Right lung (tissue), 10 donors: ENCODE measurements around the gene ZC3H14. TPM values are rescaled to one million over a fixed set of nuclear protein-coding genes. Genes with fewer than 3 reads are reported as not detected.
A peak's percentile ranks its signal among the peaks of the same experiment; 100 is the strongest.
"Not testable (repeated sequence)": the region's sequence is repeated elsewhere in the genome, so short reads cannot be mapped to it uniquely, and the experiment has no call there.

Experiments
- DNase-seq, 2 donors: peaks; one replicate each; pipeline ENCODE4 v3.0.0-alpha.2; 2013
- long read RNA-seq, 8 donors: transcript quantifications; one replicate each; lab custom pipeline, GENCODE V29; 2026
- polyA plus RNA-seq, 5 donors: library from polyadenylated mRNA; unstranded; fragments of 120-200 nt; gene quantifications; one replicate each; pipeline versions ENCODE4 v1.2.1 to v1.2.3, GENCODE V29; 2013; ENCODE audit warnings: inconsistent platforms in 1 of 5, low replicate concordance in 1 of 5; ENCODE audit not compliant: insufficient read length in 5 of 5, insufficient read depth in 1 of 5

Gene ZC3H14, protein sequence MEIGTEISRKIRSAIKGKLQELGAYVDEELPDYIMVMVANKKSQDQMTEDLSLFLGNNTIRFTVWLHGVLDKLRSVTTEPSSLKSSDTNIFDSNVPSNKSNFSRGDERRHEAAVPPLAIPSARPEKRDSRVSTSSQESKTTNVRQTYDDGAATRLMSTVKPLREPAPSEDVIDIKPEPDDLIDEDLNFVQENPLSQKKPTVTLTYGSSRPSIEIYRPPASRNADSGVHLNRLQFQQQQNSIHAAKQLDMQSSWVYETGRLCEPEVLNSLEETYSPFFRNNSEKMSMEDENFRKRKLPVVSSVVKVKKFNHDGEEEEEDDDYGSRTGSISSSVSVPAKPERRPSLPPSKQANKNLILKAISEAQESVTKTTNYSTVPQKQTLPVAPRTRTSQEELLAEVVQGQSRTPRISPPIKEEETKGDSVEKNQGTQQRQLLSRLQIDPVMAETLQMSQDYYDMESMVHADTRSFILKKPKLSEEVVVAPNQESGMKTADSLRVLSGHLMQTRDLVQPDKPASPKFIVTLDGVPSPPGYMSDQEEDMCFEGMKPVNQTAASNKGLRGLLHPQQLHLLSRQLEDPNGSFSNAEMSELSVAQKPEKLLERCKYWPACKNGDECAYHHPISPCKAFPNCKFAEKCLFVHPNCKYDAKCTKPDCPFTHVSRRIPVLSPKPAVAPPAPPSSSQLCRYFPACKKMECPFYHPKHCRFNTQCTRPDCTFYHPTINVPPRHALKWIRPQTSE
- polyA plus RNA-seq: 10 to 100 TPM; 59.0 to 87.6 (median 80.6) TPM
- long read RNA-seq, donor 1, transcript ZC3H14-221 (3 exons, 2,724 nt): major isoform, 6 of 19 reads
- long read RNA-seq, donor 1, partial matches to known transcripts: 10 of 19 reads
- long read RNA-seq, donor 1, other reads (novel, unspliced or antisense): 0 of 19 reads
- long read RNA-seq, donor 2, full-length matches to known transcripts: 4 of 4 reads
- long read RNA-seq, donor 2, partial matches to known transcripts: 0 of 4 reads
- long read RNA-seq, donor 2, other reads (novel, unspliced or antisense): 0 of 4 reads
- long read RNA-seq, donor 3, full-length matches to known transcripts: 4 of 4 reads
- long read RNA-seq, donor 3, partial matches to known transcripts: 0 of 4 reads
- long read RNA-seq, donor 3, other reads (novel, unspliced or antisense): 0 of 4 reads
- long read RNA-seq, donor 4, full-length matches to known transcripts: 6 of 6 reads
- long read RNA-seq, donor 4, partial matches to known transcripts: 0 of 6 reads
- long read RNA-seq, donor 4, other reads (novel, unspliced or antisense): 0 of 6 reads
- long read RNA-seq, donor 5, full-length matches to known transcripts: 6 of 6 reads
- long read RNA-seq, donor 5, partial matches to known transcripts: 0 of 6 reads
- long read RNA-seq, donor 5, other reads (novel, unspliced or antisense): 0 of 6 reads
- long read RNA-seq, donor 6, full-length matches to known transcripts: 4 of 39 reads
- long read RNA-seq, donor 6, partial matches to known transcripts: 35 of 39 reads
- long read RNA-seq, donor 6, other reads (novel, unspliced or antisense): 0 of 39 reads
- long read RNA-seq, donor 7, full-length matches to known transcripts: 10 of 10 reads
- long read RNA-seq, donor 7, partial matches to known transcripts: 0 of 10 reads
- long read RNA-seq, donor 7, other reads (novel, unspliced or antisense): 0 of 10 reads
- long read RNA-seq, donor 8: 0 reads

DNA sequence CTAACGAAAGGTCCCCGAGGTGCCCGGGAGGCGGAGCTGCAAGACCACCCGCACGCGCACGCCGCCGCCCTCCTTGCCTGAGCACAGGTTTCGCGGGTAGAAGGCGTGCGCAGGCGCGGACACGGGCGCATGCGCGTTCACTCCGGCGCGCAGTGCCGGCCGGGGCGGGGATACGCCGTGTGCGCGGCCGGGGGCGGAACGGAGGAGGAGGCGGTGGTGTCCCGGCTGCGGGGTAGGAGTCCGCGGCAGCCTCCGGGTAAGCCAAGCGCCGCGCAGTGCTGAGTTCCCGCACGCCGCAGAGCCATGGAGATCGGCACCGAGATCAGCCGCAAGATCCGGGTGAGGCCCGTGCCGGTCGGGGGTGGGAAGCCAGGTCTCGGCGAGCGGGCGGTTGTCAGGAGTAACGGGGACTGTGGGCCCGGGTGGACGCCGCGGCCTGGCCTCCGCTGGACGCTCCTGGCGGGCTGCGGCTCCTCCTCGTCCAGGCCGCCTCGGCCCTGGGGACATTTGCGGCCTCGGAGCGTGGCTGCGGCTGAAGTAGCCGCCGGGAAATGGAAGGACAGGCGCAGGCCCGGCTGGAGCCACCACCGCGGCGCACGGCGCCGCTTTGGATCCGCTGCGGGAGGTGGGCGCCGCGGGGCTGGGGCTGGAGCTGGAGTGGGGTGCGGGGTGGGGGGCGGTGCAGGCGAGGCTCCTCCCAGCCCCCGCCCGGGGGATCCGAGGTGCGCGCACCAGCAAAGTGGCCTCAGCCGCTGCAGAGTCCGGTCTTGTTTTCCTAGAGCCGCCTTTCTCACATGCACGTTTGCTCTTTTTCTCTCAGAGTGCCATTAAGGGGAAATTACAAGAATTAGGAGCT lies at the start of gene ZC3H14:
TSS of gene ZC3H14 (plus strand) at position 207 of the 856 bp plus-strand sequence. CDS start at position 304, 97 bp downstream.
- DNase-seq: peak; percentile 89 to 90

DNA sequence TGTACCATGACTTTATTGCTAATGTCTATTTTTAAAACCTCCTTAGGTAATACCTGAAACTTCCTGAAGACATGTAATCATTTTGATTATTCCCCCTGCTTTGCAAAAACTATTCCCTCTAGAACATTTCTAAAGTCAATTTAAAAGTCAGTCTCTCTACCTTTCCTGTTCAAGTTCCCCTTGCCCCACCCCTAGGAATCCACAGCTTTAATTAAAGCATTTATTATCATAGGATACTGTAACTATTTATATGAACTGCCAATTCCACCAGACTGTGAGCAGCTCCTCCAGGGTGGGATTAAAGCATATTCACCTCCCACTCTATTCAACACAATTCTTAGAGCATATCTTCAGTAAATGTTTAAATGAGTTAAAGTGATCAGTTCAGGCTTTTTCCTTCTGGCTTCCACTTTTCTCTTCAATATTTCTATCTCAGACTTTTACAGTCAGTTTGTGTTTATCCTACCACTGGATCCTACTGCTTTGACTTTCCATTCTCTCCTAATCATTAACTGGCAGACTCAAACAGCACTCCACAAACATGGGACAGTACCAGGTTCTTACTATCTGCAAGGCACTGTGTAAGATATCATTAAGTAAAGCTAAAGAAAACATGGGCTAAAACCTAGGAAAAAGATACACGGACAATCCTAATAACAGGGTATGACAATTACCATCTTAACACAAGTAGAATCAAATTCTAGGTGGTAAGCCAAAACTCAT lies 47.2 kb upstream of the ZC3H14 start:
- DNase-seq: no peak

GRCh38 chr14:88516861-88517357 lies 45.9 kb upstream of the ZC3H14 start:
- DNase-seq: no peak

DNA sequence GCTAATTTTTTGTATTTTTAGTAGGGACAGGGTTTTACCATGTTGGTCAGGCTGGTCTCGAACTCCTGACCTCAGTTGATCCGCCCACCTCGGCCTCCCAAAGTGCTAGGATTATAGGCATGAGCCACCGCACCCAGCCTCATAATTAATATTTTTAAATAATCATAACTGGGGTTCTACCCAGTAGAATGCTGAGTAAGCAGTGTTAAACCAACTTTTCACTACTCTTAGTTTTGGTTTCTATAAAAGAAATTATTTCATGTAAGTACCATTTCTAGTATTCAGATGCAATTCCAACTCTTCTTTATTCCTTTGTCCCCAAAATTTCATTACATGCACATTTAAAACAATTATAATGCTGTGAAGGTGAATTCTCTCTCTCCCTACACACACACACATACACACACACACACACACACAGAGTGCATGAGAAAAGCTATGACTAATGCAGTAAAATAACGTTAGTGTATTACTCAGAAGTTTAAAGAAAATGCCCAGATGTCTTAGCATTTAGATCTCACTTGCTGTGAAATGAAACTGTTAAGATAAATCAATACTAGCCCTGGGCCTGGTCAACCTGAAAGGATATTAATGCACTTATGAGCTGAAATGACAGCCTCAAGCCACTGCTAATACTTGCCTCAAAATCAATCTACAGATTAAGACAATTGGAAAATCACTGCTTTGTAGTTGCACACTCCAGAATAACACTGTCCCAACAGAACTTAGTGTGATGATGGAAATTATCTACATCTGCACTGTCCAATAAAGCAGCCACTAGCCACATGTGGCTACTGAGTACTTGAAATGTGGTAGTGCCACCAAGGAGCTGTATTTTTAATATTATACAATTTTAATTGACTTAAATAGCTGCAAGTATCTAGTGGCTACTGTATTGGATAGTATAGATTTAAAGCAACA lies 44.0 kb upstream of the ZC3H14 start:
- no peak for DNase-seq

- DNase-seq: no peak
These were observed 42.9 kb upstream of the ZC3H14 start for GRCh38 chr14:88519907-88520306.

GRCh38 chr14:88521818-88522217 lies 41.0 kb upstream of the ZC3H14 start:
- DNase-seq: no peak

DNA sequence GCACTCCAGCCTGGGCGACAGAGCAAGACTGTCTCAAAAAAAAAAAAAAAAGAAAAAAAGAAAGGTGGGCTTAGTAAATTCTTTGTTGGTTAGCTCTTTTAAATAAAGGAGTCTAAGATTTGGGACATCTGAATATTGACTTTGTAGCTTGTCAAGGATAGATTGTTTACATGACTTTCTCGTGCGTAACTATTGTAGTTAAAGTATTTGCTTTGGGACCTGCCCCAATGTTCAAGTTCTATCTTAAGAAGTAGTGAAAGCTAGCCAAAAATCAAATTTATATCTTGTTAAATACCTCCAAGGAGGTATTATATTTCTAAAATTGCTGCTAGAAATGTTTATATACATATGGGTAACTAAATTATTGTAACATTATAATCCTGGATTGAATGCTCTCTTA lies 40.4 kb upstream of the ZC3H14 start:
- no peak for DNase-seq

DNA sequence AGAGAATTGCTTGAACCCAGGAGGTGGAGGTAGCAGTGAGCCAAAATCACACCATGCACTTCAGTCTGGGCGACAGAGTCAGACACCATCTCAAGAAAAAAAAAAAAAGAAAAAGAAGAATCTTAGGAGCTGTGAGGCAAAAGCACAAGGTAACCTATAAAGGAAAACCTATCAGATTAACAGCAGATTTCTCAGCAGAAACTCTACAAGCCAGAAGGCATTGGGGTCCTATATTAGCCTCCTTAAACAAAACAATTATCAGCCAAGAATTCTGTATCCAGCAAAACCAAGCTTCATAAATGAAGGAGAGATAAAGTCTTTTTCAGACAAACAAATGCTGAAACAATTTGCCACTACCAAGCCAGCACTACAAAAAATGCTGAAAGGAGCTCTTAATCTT lies 32.9 kb upstream of the ZC3H14 start:
- DNase-seq: not testable (repeated sequence)

DNA sequence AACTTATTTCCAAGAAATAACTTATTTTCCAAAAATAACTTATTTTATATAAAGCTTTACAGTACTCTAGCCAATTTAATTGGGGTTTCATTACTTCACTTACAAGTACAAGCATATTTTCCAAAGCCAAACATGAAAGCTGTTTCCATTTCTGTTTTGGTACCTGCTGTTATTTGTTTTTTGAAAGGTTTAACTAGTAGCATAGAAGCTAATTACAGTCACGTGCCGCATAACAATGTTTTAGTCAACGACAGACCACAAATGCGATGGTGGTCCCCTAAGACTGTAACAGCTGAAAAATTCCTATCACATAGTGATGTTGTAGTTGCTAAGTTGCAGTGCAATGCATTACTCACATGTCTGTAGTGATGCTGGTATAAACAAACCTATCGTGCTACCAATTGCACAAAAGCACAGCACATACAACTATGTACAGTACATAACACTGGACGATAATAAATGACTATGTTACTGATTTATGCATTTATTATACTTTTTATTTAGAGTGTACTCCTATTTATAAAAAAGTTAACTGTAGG lies 29.7 kb upstream of the ZC3H14 start:
- DNase-seq: no peak

GRCh38 chr14:88535149-88535548 lies 27.7 kb upstream of the ZC3H14 start:
- DNase-seq: no peak

GRCh38 chr14:88535813-88536212 lies 27.0 kb upstream of the ZC3H14 start:
- DNase-seq: no peak

- DNase-seq: no peak
These were observed 21.5 kb upstream of the ZC3H14 start for GRCh38 chr14:88541324-88541723.

- no peak for DNase-seq
These were observed 19.7 kb upstream of the ZC3H14 start for GRCh38 chr14:88542857-88543795.

DNA sequence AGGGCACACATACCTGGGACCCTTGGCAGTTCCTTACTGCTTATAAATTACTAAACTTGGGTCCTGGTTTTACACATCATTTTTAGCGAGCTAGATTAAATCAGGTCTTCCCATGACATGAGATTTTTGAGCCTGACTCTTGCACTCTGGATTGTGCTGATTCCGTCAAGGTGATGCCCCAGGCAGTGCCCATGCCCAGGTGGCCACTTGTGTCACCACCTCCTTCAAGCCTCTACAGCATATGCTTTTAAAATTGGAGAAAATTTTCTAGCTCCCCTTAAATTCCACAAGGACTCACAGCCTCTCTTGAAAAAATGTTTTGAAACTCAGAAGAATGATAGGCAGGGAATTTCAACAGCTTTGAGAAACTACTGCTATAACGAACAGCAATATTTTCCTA lies 17.6 kb upstream of the ZC3H14 start:
- no peak for DNase-seq

- no peak for DNase-seq
These were observed 16.0 kb upstream of the ZC3H14 start for GRCh38 chr14:88546621-88547385.

- no peak for DNase-seq
These were observed 15.5 kb upstream of the ZC3H14 start for GRCh38 chr14:88547386-88547780.
